ENCODE data around the gene FAM110A. TPM values are rescaled to one million over a fixed set of nuclear protein-coding genes. Genes with fewer than 3 reads are reported as not detected.
A peak's percentile ranks its signal among the peaks of the same experiment; 100 is the strongest.

FAM110A gene
- total RNA-seq, 4 donors from 2014 or later: 15.3 to 46.6 (median 27.1) TPM

GRCh38 chr20:843912-844311 lies 10.4 kb downstream of the FAM110A start:
- TF ChIP-seq CTCF (IDR thresholded peaks at IDR 0.05) (no peak), POLR2A (IDR thresholded peaks at IDR 0.05) (peak in 1 of 4 donors; percentile 14)
- H3K27ac ChIP-seq: peak overlapping the region; percentile 87 to 94 (median 90)
- peaks cover 0 to 6% (median 0%) of the 10 kb centered on the region in 3 donors for H3K36me3 ChIP-seq
- H3K4me1 ChIP-seq: peaks cover 44 to 90% (median 61%) of the 10 kb centered on the region in 3 donors
- peak overlapping the region in 3 of 4 donors; percentile 18 to 68 (median 44) for H3K4me3 ChIP-seq
- 80 to 86% methylated on average over 1 to 2 of the region's 9 CpGs for WGBS, 2 donors
- intact Hi-C loops (cut with DNase I): no loop called here
- H3K9me3 ChIP-seq: no peaks in the 10 kb centered on the region
- DNase-seq: no peak
- H3K27me3 ChIP-seq: peaks cover 0 to 21% (median 0%) of the 10 kb centered on the region in 4 donors

- WGBS, 2 donors: 0 to 4% methylated on average over 8 to 9 of the region's 47 CpGs
- intact Hi-C loops (cut with DNase I): no loop called here
- Histone ChIP-seq H3K27me3 (peaks cover 0 to 21% (median 0%) of the 10 kb centered on the region in 4 donors), H3K27ac (peak overlapping the region; percentile 39 to 94 (median 90)), H3K9me3 (no peaks in the 10 kb centered on the region), H3K4me3 (peak overlapping the region; percentile 25 to 68 (median 44)), H3K4me1 (peaks cover 44 to 91% (median 61%) of the 10 kb centered on the region in 3 donors), H3K36me3 (peaks cover 0 to 6% (median 0%) of the 10 kb centered on the region in 3 donors)
- TF ChIP-seq POLR2A (IDR thresholded peaks at IDR 0.05): peak in 1 of 4 donors; percentile 28
- no peak for TF ChIP-seq CTCF (IDR thresholded peaks at IDR 0.05)
- DNase-seq: peak; percentile 65
Measured at GRCh38 chr20:844473-845225, 11.1 kb downstream of the FAM110A start.

DNA sequence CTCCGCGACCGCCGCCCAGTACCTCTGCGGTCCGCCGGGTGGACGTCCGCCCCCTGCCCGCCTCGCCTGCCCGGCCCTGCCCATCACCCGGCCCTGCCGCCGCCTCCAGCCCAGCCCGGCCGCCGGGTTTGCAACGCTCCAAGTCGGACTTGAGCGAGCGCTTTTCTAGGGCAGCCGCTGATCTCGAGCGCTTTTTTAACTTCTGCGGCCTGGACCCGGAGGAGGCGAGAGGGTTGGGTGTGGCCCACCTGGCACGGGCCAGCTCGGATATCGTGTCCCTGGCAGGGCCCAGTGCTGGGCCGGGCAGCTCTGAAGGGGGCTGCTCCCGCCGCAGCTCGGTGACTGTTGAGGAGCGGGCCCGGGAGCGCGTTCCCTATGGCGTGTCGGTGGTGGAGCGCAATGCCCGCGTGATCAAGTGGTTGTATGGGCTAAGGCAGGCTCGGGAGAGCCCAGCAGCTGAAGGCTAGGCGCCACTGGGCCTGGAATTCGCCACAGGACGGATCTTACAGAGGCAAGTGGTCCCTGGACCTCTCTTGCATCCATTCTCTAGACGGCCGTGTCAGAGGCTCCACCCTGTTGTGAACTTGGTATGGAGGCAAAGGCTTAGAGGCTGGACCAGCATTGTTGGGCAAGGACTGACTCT lies 11.8 kb downstream of the FAM110A start:
- peak overlapping the region; percentile 25 to 68 (median 44) for H3K4me3 ChIP-seq
- 42 to 46% methylated on average over 7 to 16 of the region's 50 CpGs for WGBS, 2 donors

GRCh38 chr20:845941-846893 lies 12.7 kb downstream of the FAM110A start:
- intact Hi-C loops (cut with DNase I): no loop called here
- no peak for TF ChIP-seq CTCF (IDR thresholded peaks at IDR 0.05)
- TF ChIP-seq POLR2A (IDR thresholded peaks at IDR 0.05): no peak
- peaks cover 44 to 77% (median 54%) of the 10 kb centered on the region in 3 donors for H3K4me1 ChIP-seq
- H3K27me3 ChIP-seq: peaks cover 0 to 13% (median 0%) of the 10 kb centered on the region in 4 donors
- H3K4me3 ChIP-seq: peak overlapping the region; percentile 25 to 68 (median 44)
- peaks cover 0 to 6% (median 0%) of the 10 kb centered on the region in 3 donors for H3K36me3 ChIP-seq
- WGBS, 2 donors: 29 to 46% methylated on average over 8 to 11 of the region's 11 CpGs
- no peaks in the 10 kb centered on the region for H3K9me3 ChIP-seq
- DNase-seq: no peak
- H3K27ac ChIP-seq: peak overlapping the region; percentile 61 to 94 (median 90)

More for the DNA sequence above, 11.8 kb downstream of the FAM110A start:
- peak overlapping the region; percentile 39 to 94 (median 90) for H3K27ac ChIP-seq
- peaks cover 44 to 86% (median 61%) of the 10 kb centered on the region in 3 donors for H3K4me1 ChIP-seq
- intact Hi-C loops (cut with DNase I): no loop called here
- peaks cover 0 to 6% (median 0%) of the 10 kb centered on the region in 3 donors for H3K36me3 ChIP-seq
- H3K9me3 ChIP-seq: no peaks in the 10 kb centered on the region
- DNase-seq: no peak
- TF ChIP-seq POLR2A (IDR thresholded peaks at IDR 0.05) (no peak), CTCF (IDR thresholded peaks at IDR 0.05) (no peak)
- H3K27me3 ChIP-seq: peaks cover 0 to 21% (median 0%) of the 10 kb centered on the region in 4 donors
